Measurements from ENCODE around the gene AZGP1. TPM values are rescaled to one million over a fixed set of nuclear protein-coding genes. Genes with fewer than 3 reads are reported as not detected.
"Not testable (repeated sequence)": the region's sequence is repeated elsewhere in the genome, so short reads cannot be mapped to it uniquely, and the experiment has no call there.

AZGP1 gene
- total RNA-seq, 1 donor from 2014 or later: 51.0 TPM

DNA sequence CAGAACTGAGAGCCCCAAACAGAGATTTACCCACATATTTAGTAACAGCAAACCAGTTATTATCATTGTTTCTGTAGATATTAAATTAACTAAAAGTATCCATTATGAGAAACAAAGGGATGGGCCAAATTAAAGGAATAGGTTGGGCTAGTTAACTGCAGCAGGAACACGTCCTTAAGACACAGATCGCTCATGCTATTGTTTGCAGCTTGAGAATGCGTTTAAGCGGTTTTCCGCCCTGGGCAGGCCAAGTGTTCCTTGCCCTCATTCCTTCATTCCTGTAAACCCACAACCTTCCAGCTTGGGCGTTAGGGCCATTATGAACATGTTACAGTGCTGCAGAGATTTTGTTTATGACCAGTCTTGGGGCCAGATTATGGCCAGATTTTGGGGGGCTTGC is 25.0 kb downstream of the AZGP1 start:
- not testable (repeated sequence) for DNase-seq

DNA sequence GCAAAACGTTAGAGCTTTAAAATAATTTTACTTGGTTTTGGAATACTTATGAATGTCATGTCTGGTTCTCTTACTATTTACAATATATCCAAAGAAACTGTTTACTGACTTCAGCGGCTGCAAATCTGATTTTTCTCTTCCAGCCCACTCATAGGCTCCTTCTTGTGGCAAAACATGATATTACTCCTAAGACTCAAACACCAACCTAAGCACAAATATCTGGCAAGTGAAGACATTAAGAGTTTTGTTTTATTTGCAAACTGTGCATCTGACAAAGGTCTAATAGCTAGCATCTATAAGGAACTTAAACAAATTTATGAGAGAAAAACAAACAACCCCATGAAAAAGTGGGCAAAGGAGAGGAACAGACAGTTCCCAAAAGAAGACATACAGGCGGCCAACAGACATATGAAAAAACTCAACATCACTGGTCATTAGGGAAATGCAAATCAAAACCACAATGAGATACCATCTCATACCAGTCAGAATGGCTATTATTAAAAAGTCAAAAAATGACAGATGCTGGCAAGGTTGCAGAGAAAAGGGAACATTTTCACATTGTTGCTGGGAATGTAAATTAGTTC is 26.1 kb downstream of the AZGP1 start:
- peak; percentile 5 for DNase-seq

DNA sequence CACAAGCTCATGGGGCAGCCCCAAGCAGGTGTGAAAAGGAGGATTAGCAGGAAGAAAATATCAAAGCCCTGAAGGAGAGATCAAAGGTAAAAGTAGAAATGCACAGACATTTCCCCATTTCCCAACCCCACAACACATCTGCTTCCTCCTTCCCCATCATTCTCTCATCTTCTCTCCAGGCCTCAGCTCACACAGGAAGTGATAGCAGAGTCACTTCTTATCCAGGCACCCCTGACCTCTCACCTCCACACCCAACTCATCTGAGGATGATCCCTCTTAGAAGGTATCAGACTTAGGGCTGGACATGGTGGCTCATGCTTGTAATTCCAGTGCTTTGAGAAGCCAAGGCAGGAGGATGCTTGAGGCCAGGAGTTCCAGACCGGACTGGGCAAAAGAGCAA is 28.2 kb downstream of the AZGP1 start:
- DNase-seq: no peak

DNA sequence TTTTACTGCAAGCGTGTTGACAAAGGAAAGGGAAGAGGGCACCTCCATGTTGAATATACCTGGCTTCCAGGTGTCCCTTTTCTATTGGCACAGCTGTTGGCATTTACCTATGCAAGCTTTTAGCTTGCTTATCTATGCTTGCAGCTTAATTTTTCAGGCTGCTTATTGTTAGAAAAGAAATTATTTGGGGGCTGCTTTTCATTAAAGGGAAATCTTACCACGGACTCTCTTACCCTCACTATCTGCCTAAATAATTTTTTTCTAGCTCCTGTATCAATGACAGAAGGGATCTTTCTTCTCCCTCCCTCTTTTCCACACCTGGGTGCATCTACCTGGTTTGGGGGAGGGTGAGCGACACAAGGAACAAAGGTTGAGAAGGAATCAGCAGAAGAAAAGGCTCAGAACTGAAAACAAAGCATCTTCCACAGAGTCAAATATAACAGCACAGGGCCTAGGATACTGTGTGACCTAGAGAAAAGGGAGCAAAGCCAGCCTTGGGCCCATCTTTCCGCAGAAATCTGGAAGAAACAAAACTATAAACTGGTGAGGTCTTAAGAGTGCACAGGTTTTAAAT is 31.2 kb downstream of the AZGP1 start:
- DNase-seq: no peak

DNA sequence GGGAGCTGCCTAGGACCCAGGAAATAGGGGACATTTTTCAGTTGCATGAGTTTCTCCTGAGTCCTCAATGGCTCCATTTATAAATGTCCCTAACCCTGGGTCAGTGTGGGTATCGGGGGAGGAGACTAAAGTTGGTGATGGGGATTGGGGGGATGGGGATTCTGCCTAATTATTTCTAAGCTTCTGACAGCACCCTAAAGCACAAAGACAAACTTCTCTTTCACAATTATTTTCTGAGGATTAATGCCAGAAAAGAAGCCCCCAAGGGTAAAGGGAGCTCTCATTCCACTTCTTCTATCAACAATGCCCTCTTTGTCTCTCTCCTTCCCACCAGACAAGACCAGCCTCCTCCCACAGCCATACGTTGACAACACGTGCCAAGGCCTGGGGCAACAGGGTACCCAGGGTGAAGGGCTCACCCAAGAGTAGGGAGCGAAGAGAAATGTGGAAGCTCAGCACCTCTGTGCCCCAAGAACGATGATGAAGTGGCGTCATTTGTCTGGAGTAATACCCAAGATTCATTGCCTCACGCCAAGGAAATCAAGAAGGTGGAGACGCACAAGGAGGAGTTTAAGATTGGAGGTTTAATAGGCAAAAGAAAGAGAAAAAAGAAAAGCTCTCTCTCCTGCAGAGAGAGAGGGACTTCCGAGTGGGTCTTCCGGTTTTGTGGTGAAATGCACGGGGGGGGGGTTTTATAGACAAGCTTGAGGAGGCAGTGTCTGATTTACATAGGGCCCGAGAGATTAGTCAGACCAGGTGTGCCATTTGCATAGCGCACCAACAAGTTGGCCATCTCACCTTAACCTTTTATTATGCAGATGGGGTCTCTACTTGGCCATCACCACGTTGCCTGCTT is 32.0 kb downstream of the AZGP1 start:
- peak; percentile 25 for DNase-seq

DNA sequence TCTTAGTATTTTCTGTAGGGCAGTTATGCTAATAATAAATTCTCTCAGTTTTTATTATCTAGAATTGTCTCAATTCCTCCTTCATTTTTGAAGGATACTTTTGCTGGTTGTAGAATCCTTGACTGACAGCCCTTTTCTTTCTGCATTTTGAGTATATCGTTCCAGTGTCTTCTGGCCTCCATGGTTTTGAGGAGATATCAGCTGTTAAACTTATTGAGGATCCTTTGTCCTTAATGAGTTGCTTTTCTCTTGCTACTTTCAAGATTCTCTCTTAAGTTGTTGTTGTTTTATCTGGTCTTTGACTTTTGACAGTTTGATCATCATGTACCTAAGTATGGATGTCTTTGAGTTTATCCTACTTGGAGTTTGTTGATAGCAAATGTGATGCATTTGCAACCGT is 37.5 kb downstream of the AZGP1 start:
- no peak for DNase-seq

DNA sequence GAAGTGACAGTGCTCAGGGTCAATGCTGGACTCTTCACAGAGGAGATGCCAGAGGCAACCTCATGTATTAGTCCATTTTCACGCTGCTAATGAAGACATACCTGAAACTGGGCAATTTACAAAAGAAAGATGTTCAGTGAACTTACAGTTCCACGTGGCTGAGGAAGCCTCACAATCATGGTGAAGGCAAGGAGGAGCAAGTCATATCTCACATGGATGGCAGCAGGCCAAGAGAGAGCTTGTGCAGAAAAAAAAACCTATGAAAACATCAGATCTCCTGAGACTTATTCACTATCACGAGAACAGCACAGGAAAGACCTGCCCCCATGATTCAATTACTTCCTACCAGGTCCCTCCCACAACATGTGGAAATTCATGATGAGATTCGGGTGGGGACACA is 40.8 kb downstream of the AZGP1 start:
- DNase-seq: not testable (repeated sequence)

DNA sequence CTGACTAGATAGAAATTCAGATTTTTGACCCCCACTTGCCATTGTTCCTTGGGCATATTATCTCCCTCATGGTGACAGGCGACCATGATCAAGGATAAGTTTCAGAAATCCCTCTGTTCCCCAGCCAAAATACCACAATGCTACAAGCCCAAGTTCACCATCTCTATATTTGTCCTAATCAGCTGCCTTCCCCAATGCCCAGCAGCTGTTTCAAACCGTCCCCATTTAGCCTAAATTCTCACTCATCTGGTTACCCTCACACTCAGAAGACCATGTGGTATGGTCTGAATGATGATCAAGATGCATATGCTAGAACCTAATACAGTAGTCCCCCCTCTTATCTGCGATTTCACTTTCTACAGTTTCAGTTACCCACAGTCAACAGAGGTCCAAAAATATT is 45.5 kb downstream of the AZGP1 start:
- no peak for DNase-seq

DNA sequence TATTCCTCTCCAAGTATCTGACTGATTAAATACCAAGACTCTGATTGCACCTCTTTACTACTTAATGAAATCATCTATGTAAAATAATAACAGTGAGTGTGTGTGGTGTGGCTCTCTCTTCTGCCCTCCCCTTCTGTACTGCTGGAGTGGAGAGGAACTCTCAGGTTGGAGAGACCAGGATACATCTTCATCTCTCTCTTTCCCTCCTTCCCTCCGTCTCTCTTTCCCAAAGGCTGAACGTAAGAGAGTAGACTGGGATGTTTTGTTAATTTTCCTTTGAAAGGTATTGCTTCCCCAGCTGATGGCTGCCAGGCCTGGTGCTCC is 46.1 kb downstream of the AZGP1 start:
- no peak for DNase-seq

DNA sequence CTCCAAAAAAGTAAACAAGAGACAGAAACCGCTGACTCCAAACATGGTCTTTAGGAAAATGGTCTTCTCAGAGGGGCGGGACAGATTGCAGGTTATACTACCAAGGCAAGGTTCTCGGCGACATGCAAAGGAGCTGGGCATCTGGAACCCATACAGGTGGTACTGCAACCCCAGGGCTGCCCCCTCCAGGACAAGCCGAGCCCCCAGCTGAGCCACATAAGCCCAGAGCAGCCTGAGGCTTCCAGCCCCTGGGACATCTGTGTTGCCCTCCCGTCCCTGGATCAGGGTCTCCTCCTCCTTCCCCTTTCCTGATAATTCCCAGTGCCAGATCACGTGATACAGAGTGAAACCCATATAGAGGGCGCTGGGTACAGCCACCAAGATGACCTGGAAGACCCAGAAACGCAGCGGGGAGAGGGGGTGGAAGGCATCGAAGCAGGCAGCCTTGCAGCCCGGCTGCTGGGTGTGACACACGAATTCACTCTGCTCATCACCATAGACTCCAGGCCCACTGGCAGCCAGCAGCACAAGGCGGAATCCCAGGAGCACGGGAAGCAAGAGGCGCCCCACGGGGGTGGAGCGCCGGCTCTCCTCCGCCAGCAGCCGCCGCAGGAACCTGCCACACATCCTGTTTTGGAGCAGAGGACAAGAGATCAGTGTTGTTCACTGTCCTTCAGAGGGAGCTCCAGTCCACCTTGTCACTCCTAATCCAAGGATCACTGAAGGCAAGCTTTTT is 46.7 kb downstream of the AZGP1 start, which contains the start of gene GJC3:
GJC3 (minus strand) TSS at position 627 of the 736 bp plus-strand sequence; CDS start at position 627, 0 bp downstream.
- peak; percentile 44 for DNase-seq

DNA sequence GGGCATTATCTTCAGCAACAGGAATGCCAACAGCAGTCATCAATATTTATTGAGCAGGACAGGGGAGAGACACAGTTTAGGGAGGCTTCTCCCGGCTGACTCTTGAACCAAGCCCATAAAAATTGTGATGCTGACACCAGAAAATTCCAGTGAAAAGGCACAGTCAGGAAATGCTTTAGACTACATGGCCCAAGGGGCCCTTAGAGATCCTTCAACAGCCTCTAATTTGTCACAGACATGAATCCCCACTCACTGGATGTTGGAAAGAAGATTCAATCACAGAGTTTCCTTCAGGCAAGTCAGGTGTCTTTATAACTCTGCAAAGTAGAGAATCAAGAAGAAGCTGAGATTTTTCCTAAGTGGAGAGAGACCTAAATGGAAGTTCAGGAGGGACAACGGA is 47.6 kb downstream of the AZGP1 start:
- no peak for DNase-seq

DNA sequence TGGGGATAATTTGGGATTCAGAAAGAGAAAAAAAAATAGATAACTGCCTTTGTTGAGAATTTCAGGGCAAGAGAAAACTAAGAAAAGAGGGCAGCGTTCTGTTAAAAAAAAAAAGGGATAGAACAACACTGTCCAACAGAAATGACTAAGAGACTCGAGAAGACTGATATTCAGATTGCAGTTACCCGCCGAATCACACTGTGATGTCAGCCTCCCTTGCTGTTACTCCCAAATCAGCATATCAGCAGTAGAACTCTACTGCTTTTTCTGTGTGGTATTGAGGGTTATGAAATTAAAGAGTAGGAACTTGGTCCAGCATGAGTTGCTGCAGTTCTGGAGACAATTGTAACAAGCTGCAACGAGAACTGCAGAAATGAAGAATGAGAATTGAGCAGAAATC is 48.3 kb downstream of the AZGP1 start:
- DNase-seq: no peak

DNA sequence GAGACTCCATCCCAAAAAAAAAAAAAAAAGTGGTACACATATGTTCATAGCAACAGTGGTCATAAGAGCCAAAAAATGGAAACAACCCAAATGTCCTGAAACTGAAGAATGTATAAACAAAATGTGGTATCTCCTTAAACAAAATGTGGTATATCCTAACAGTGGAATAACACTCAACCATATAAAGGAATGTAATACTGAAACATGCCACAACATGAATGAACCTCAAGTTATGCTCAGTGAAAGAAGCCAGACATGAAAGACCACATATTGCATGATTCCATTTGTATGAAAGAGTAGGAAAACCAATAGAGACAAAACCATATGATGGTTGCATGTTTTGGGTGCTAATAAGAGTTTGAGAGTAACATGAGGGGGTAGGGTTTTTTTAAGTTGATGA is 49.5 kb downstream of the AZGP1 start:
- DNase-seq: no peak

DNA sequence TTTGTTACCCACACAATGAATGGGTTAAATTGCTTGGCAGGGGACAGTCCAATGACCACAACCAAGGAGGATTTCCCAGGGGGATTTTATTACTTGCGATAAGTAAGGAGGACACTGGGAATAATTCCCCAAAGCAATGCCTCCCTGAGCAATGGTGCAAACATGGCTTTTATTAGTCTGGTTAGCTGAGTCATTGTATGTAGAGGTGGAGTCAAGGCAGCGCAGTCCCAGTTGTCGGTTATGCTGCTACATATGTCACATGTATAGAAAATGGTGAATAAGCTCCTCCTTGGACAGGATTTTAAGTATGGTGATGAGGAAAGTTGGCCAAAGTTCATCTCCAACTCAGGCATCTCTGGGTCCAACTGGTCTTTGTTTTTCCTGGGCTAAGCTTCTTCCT is 52.6 kb downstream of the AZGP1 start:
- no peak for DNase-seq

DNA sequence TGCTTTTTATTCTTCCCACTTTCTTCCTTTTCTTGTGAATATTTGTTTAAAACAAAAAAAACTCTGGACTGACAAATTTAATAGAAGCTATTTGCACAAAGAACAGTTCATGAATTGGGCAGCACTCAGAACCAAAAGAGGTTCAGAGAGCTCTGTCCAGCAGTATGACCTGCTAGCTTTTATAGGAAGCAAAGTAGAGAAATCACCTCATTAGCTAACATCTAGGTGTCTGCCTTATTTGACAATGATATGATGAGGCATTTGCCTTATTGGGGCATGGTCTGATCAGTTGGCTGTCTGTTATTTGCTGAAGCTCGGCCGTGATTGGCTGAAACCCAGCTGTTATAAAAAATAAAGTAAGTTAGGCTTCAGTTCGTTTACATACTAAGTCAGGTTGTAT is 55.7 kb downstream of the AZGP1 start:
- no peak for DNase-seq

DNA sequence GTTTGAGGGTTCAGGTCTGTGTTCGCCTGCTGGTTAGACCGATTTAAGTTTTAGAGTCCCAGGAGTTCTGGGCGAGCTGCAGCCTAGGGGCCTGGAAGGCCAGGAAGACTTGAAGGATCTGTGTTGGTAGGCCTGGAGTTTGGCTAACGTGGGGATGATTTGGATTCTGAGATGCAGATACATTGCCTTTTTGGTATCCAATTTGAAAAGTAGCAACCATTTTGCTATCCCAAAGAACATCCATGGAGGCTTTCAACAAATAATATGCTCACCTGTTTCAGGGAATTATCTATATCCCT is 56.1 kb downstream of the AZGP1 start:
- no peak for DNase-seq

DNA sequence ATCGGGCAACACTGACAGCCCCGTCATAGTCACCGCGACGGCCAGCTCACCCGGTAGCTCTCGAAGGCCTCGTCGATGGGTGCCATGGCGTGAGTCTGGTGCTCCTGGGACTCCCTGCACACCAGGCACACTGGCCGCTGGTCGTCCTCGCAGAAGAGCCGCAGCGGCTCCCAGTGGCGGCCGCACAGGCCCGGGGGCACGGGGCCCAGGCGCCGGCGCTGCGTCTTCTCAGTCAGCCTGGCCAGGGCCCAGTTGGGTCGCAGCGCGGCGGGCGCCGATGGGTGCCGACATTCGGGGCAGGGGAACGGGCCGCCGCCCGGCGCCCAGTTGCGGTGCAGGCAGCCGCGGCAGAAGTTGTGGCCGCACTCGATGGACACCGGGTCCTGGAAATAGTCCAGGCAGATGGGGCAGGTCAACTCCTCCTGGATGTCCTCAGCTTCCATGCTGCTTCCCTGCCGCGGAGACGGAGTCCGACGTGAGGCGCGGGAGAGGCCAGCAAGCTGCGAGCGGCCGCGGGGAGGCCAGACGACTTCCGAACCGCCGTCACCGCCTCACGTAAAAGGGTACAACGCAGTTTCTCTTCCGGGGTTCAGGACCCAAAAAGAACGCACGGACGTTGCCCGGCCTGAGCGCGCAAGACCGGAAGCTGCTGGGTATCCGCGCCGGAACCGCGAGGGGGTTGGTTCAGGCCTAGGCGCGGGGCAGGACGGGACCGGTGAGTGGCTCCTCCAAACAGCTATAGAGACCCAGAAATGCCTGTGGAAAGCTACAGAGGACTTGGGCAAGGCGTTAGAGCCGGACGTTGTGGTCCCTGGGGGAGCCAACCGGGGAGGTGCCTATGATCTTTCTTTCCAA is 56.6 kb downstream of the AZGP1 start, which contains the start of gene TRIM4:
TRIM4 (minus strand) TSS at position 572 of the 855 bp plus-strand sequence; CDS start at position 443, 129 bp downstream.
- peak; percentile 95 for DNase-seq

Small RNAs within 50 kb of the gene (small RNA-seq; reads per million reads assigned to genes)
- not detected for gene RF00019 (ENCODE audit: low replicate concordance)
- gene RF00561 (ENCODE audit: low replicate concordance): not detected

Other genes with a start within 250 kb of the AZGP1 start
- 0.21 TPM for gene CYP3A7, start 240.8 kb downstream of the AZGP1 start, total RNA-seq
- not detected for gene CYP3A4, start 191.8 kb downstream of the AZGP1 start, total RNA-seq
- not detected for gene CYP3A43, start 148.0 kb downstream of the AZGP1 start, total RNA-seq
- not detected for gene OR2AE1, start 99.0 kb downstream of the AZGP1 start, total RNA-seq
- gene TRIM4, start 56.5 kb downstream of the AZGP1 start, total RNA-seq: 22.8 TPM
- gene GJC3, start 46.4 kb downstream of the AZGP1 start, total RNA-seq: not detected
- 51.4 TPM for gene ZKSCAN1, start 39.6 kb upstream of the AZGP1 start, total RNA-seq
- 18.9 TPM for gene ZSCAN21, start 73.7 kb upstream of the AZGP1 start, total RNA-seq
- gene ZNF3, start 105.7 kb upstream of the AZGP1 start, total RNA-seq: 28.0 TPM
- 50.4 TPM for gene COPS6, start 112.9 kb upstream of the AZGP1 start, total RNA-seq
- 53.0 TPM for gene MCM7, start 125.4 kb upstream of the AZGP1 start, total RNA-seq
- gene AP4M1, start 125.6 kb upstream of the AZGP1 start, total RNA-seq: 19.7 TPM
- gene TAF6, start 143.3 kb upstream of the AZGP1 start, total RNA-seq: 38.6 TPM
- gene CNPY4, start 143.6 kb upstream of the AZGP1 start, total RNA-seq: 24.4 TPM
- gene MBLAC1, start 150.9 kb upstream of the AZGP1 start, total RNA-seq: 0.82 TPM
- 57.7 TPM for gene LAMTOR4, start 172.9 kb upstream of the AZGP1 start, total RNA-seq
- gene TRAPPC14, start 182.7 kb upstream of the AZGP1 start, total RNA-seq: 4.5 TPM
- gene GAL3ST4, start 192.6 kb upstream of the AZGP1 start, total RNA-seq: 9.2 TPM
- gene GPC2, start 201.3 kb upstream of the AZGP1 start, total RNA-seq: 5.7 TPM
- 0.72 TPM for gene STAG3, start 201.9 kb upstream of the AZGP1 start, total RNA-seq
- gene PVRIG, start 243.9 kb upstream of the AZGP1 start, total RNA-seq: not detected